Ishikawa (cell line): ENCODE data around the gene MDFIC.

Source experiments
- CEBPB ChIP-seq: IDR thresholded peaks from 2 replicates; pipeline ENCODE4 v1.6.1; 2012
- CREB1 ChIP-seq: IDR thresholded peaks from 2 replicates; pipeline ENCODE4 v1.6.1; 2012; ENCODE audit warnings: low read depth
- EGR1 ChIP-seq: IDR thresholded peaks from 2 replicates; pipeline ENCODE4 v1.6.1; 2012
- EP300 ChIP-seq: IDR thresholded peaks from 2 replicates; pipeline ENCODE4 v1.6.1; 2012; ENCODE audit warnings: borderline replicate concordance
- FOXM1 ChIP-seq: IDR thresholded peaks from 2 replicates; pipeline ENCODE4 v1.6.1; 2012; ENCODE audit warnings: low read depth, borderline replicate concordance
- MAX ChIP-seq: IDR thresholded peaks from 2 replicates; pipeline ENCODE4 v1.6.1; 2012
- NFIC ChIP-seq: IDR thresholded peaks from 2 replicates; pipeline ENCODE4 v1.6.1; 2012
- RAD21 ChIP-seq: IDR thresholded peaks from 2 replicates; pipeline ENCODE4 v1.6.1; 2012; ENCODE audit warnings: low read depth
- REST ChIP-seq: IDR thresholded peaks from 2 replicates; pipeline ENCODE4 v1.6.1; 2012; ENCODE audit warnings: low read depth, mild to moderate bottlenecking
- TAF1 ChIP-seq: IDR thresholded peaks from 2 replicates; pipeline ENCODE4 v1.6.1; 2012; ENCODE audit warnings: low read depth, mild to moderate bottlenecking
- TCF12 ChIP-seq: IDR thresholded peaks from 2 replicates; pipeline ENCODE4 v1.6.1; 2012; ENCODE audit warnings: low read depth
- TEAD4 ChIP-seq: IDR thresholded peaks from 2 replicates; pipeline ENCODE4 v1.6.1; 2012
- USF1 ChIP-seq: IDR thresholded peaks from 2 replicates; pipeline ENCODE4 v1.6.1; 2012
- YY1 ChIP-seq: IDR thresholded peaks from 2 replicates; pipeline ENCODE4 v1.6.1; 2012; ENCODE audit warnings: low read depth
- ZBTB7A ChIP-seq: IDR thresholded peaks from 2 replicates; pipeline ENCODE4 v1.6.1; 2012; ENCODE audit warnings: low read depth

Gene MDFIC

GRCh38 chr7:114900127-114900526, 21.8 kb upstream of the MDFIC start:
- no peak for TF ChIP-seq YY1
- TF ChIP-seq EP300: no peak
- TF ChIP-seq MAX: no peak
- TF ChIP-seq EGR1: no peak
- TF ChIP-seq RAD21: no peak
- TF ChIP-seq CREB1: no peak
- TF ChIP-seq ZBTB7A: no peak
- TF ChIP-seq REST: no peak
- no peak for TF ChIP-seq TAF1
- TF ChIP-seq USF1: no peak

GRCh38 chr7:114901771-114902170, 20.1 kb upstream of the MDFIC start:
- TF ChIP-seq TEAD4 (peak; percentile 71), YY1 (no peak), MAX (no peak), REST (no peak), FOXM1 (no peak), NFIC (peak; percentile 59), ZBTB7A (no peak), EGR1 (no peak), USF1 (no peak), CEBPB (no peak), TCF12 (peak; percentile 35; the same call in 1 of the 2 replicates), RAD21 (no peak), CREB1 (no peak), EP300 (peak; percentile 53; the same call in 1 of the 2 replicates), TAF1 (no peak)

GRCh38 chr7:114903131-114903530, 18.8 kb upstream of the MDFIC start:
- TF ChIP-seq REST: no peak
- TF ChIP-seq USF1: no peak
- TF ChIP-seq EGR1: no peak
- TF ChIP-seq ZBTB7A: no peak
- no peak for TF ChIP-seq TCF12
- no peak for TF ChIP-seq MAX
- no peak for TF ChIP-seq TEAD4
- no peak for TF ChIP-seq RAD21
- no peak for TF ChIP-seq EP300
- TF ChIP-seq CEBPB: no peak
- no peak for TF ChIP-seq NFIC
- no peak for TF ChIP-seq FOXM1

GRCh38 chr7:114910787-114911186, 11.1 kb upstream of the MDFIC start:
- no peak for TF ChIP-seq CEBPB
- no peak for TF ChIP-seq RAD21
- TF ChIP-seq REST: no peak
- no peak for TF ChIP-seq TAF1
- no peak for TF ChIP-seq MAX
- TF ChIP-seq USF1: no peak
- no peak for TF ChIP-seq TCF12
- no peak for TF ChIP-seq YY1
